GM10847 (cell line): ENCODE results near the gene SLC30A3.

Experiments used
- POLR2A ChIP-seq: IDR thresholded peaks from 2 replicates; pipeline ENCODE4 v1.6.1; 2011; ENCODE audit not compliant: insufficient read length; ENCODE audit errors: extremely low read depth

SLC30A3 gene, protein sequence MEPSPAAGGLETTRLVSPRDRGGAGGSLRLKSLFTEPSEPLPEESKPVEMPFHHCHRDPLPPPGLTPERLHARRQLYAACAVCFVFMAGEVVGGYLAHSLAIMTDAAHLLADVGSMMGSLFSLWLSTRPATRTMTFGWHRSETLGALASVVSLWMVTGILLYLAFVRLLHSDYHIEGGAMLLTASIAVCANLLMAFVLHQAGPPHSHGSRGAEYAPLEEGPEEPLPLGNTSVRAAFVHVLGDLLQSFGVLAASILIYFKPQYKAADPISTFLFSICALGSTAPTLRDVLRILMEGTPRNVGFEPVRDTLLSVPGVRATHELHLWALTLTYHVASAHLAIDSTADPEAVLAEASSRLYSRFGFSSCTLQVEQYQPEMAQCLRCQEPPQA

GRCh38 chr2:27262379-27263286, at the start of gene SLC30A3:
TSS of gene SLC30A3 (minus strand) at chr2:27263047. CDS start at chr2:27262906, 141 bp downstream.
- TF ChIP-seq POLR2A: no peak

DNA sequence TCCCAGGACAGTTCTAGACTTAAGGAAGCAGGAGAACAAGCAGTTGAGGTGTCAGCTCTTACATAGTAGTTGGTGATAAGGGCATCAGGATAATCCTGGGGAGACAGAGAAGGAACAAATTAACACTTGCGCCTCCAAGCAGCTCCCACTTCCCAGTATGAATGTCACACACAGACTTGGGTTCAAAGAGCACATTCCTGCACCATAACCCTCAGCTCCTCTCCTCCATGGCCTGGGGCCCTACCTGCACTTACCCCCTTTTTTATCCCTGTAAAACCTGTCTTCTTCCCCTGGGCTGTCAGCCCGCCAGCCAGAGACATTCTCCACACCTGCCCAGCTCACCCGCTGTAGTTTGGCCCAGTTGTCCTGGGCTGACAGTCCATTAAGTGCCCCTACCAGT, 49.3 kb upstream of the SLC30A3 start:
- TF ChIP-seq POLR2A: no peak

DNA sequence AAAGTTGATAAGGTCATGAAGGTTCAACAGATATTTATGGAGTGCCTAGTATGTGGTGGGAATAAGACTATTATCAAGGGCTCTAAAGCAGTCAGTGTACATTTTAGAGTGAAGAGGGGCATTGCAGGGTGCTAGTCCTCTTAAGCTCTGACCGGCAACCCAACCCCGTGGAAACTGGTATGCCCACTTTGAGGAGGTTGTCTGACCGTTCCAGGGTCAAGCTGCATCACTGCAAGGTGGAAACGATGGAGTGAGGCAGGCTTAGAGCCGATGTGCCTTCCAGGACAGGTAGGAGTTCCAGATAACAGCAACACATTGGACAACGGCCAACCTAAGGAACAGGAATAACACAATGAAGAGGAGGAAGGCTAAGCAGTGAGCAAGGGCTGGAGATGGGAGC, 46.8 kb upstream of the SLC30A3 start:
- TF ChIP-seq POLR2A: no peak

GRCh38 chr2:27308359-27308881, 45.6 kb upstream of the SLC30A3 start, which contains the start of gene UCN:
TSS of gene UCN (minus strand) at chr2:27308445. CDS start at chr2:27307895, 550 bp downstream.
- no peak for TF ChIP-seq POLR2A

GRCh38 chr2:27307545-27308358, 44.9 kb upstream of the SLC30A3 start:
- no peak for TF ChIP-seq POLR2A

DNA sequence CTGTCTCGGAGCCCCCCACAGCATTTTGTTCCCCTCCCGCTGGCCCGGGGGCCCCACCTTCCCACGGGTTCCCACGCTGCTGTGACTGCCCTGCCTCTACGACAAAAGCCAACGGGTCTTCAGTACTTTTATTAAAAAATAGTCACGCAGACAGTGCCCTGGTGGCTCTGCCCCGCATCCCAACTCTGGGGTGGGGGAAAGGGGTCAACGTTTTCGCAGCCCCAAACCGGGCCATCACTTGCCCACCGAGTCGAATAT, 44.4 kb upstream of the SLC30A3 start:
- TF ChIP-seq POLR2A: no peak

DNA sequence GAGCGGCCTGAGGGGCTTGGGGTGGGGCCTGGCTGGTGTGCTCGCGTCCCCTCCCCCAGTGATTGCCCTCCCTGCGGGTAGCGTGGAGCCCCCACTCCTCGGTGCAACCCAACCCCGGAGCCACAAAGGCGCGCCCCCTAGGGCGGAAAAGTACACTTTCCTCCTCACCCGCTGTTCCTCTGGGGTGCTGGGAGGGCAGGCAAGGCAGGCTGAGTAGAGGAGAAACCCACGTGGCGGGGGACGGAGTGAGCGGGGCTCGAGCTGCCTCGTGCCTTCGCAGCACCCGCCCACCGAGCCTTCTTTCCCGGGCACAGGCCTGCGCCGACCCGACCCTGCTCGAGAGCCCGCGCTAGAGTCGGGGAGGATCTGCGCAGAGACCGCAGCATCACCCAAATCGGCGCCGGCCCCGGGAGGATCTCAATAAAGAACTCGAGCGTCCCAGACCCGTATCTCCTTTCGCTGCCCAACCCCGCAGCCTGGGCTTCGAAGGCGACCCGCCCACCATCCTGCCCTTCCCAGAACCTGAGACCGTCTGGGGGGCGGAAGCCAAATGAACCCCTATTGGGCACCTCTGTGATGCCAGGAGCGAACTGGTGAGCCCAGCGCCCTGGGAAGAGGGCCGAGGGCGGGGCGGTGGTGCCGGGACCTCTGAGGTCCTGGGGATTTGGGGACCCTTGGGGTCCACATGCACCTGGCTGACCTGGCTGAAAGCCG, 43.9 kb upstream of the SLC30A3 start:
- TF ChIP-seq POLR2A: no peak

DNA sequence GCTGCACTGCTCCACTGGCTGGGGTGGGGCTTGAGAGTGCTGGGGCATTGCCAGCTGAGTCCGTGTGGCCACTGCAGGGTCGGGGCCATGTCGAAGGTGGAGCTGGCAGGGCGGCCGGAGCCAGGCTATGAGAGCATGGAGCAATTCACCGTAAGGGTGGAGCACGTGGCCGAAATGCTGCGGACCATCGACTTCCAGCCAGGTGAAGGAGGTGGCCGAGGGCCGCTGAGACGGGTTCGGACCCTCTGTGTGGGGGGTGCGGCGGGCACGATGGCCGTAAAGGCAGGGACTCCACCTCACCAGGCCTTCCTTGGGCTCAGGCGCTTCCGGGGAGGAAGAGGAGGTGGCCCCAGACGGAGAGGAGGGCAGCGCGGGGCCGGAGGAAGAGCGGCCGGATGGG, 43.3 kb upstream of the SLC30A3 start:
- no peak for TF ChIP-seq POLR2A

DNA sequence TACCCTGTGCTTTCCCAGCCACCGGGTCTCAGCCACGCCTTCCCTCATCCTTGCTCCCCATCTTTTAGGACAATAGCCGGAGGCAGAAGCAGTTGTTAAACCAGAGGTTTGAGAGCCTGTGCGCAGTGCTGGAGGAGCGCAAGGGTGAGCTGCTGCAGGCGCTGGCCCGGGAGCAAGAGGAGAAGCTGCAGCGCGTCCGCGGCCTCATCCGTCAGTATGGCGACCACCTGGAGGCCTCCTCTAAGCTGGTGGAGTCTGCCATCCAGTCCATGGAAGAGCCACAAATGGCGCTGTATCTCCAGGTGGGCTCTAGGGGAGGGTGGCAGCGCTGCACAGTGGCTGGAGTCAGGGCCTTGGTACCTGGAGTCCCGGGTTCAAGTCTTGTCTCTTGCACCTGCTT, 42.7 kb upstream of the SLC30A3 start:
- no peak for TF ChIP-seq POLR2A

GRCh38 chr2:27304488-27305240, 41.8 kb upstream of the SLC30A3 start:
- no peak for TF ChIP-seq POLR2A

DNA sequence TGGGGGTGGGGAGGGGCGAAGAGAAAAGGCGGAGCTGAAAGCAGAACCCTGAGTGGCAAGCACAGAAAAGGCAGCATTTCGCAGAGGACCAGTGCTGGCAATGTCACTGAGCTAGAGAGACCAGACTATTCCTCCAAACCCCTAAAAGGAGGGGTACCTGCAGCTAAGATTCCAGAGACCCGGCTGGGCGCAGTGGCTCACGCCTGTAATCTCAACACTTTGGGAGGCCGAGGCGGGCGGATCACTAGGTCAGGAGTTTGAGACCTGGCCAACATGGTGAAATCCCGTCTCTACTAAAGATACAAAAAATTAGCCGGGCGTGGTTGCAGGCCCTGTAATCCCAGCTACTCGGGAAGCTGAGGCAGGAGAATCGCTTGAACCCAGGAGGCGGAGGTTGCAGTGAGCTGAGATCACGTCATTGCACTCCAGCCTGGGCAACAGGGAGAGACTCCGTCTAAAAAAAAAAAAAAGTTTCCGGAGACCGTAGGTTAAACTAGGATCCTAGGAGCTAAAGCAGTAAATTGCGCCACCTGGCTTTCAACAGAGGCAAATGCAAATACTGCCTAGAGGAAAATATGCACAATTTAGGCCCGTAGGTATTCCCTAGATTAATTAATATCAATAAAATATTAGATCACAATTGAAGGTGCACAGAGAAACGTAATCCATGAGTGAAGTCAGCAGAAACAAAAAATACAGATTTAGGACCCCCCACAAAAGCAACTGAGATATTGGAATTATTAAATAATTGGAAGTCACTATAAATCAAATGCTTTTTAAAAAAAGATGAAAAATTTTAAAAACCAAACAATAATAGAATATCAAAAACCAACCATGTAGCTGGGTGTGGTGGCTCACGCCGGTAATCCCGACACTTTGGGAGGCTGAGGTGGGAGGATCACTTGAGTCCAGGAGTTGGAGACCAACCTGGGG, 40.5 kb upstream of the SLC30A3 start:
- no peak for TF ChIP-seq POLR2A

GRCh38 chr2:27298391-27299080, 35.7 kb upstream of the SLC30A3 start:
- no peak for TF ChIP-seq POLR2A
